Heart left ventricle (tissue), 16 donors: ENCODE data around the gene PPP3R1. TPM values are rescaled to one million over a fixed set of nuclear protein-coding genes. Genes with fewer than 3 reads are reported as not detected.

Experiments used
- ATAC-seq, 4 donors: fragments of 200-7000 bp; cut with Tn5 transposase; one replicate each; pipeline ENCODE4 v1.9.1; 2020 to 2022; ENCODE audit warnings: moderate library complexity in 4 of 4, mild to moderate bottlenecking in 3 of 4, moderate number of reproducible peaks in 1 of 4
- DNase-seq, 5 donors: peaks; one replicate each; pipeline ENCODE4 v3.0.0-alpha.2; 2020
- H3K27ac ChIP-seq, 12 donors: fragments of 200-600 bp; sonication (generic) in 4 of 12; one replicate each; pipeline versions ENCODE4 v1.5.0 to v1.8.0; 2016 to 2022; ENCODE audit warnings: mild to moderate bottlenecking in 2 of 12
- H3K27me3 ChIP-seq, 9 donors: fragments of 200-600 bp; sonication (generic) in 2 of 9; one replicate each; pipeline versions ENCODE4 v1.5.1 to v1.8.0; 2016 to 2022; ENCODE audit warnings: mild to moderate bottlenecking in 3 of 9
- H3K36me3 ChIP-seq, 9 donors: fragments of 200-600 bp; sonication (generic) in 2 of 9; one replicate each; pipeline versions ENCODE4 v1.5.0 to v1.8.0; 2018 to 2022; ENCODE audit warnings: mild to moderate bottlenecking in 2 of 9
- H3K4me1 ChIP-seq, 12 donors: fragments of 200-600 bp; sonication (generic) in 4 of 12; one replicate each; pipeline versions ENCODE4 v1.5.0 to v1.8.0; 2016 to 2022; ENCODE audit warnings: mild to moderate bottlenecking in 3 of 12
- H3K4me3 ChIP-seq, 12 donors: fragments of 200-600 bp; sonication (generic) in 4 of 12; one replicate each; pipeline versions ENCODE4 v1.5.0 to v1.8.0; 2017 to 2022; ENCODE audit warnings: mild to moderate bottlenecking in 9 of 12, moderate library complexity in 4 of 12
- H3K9me3 ChIP-seq, 12 donors: fragments of 200-600 bp; sonication (generic) in 4 of 12; one replicate each; pipeline versions ENCODE4 v1.5.0 to v1.8.0; 2016 to 2022; ENCODE audit warnings: mild to moderate bottlenecking in 1 of 12
- CTCF ChIP-seq, 12 donors: fragments of 200-600 bp; sonication (generic) in 4 of 12; IDR thresholded peaks; one replicate each; pipeline versions ENCODE4 v1.5.0 to v1.8.0; 2018 to 2022; ENCODE audit warnings: antibody characterized with exemption in 12 of 12, mild to moderate bottlenecking in 5 of 12
- POLR2A ChIP-seq, 2 donors: fragments of 450-650 bp; IDR thresholded peaks; one replicate each; pipeline ENCODE4 v1.6.1; 2017; ENCODE audit warnings: antibody characterized with exemption in 2 of 2, mild to moderate bottlenecking in 2 of 2, moderate library complexity in 2 of 2
- WGBS, 4 donors: extraction: QIAGEN DNeasy Blood & Tissue Kit in 2 of 4; methylation state at CpG; one replicate each; pipeline versions ENCODE4 v1.1.5 to v1.1.7; 2013 to 2018; 5-methylcytosine and 5-hydroxymethylcytosine counted together
- intact Hi-C, 10 donors: fragments of 100-400 bp; cut with DNase I; formaldehyde crosslinking; loops; one replicate each; pipeline versions ENCODE4 v1.11.1 to v1.14.2; 2022
- polyA plus RNA-seq, 2 donors: library from polyadenylated mRNA; stranded (reverse); fragments of 200-250 nt; gene quantifications; one replicate each; pipeline ENCODE4 v1.2.3, GENCODE V29; 2013
- total RNA-seq, 9 donors: library from RNA; depleted of rRNA in 2 of 9; stranded (reverse); fragments of >200 nt in 2 of 9; fragmentation: NEBNext Ultra II Directional in 3 of 9; extraction: Animal tissue kit (Norgen Biotek cat#: 25700) in 3 of 9; gene quantifications; one replicate each; pipeline versions ENCODE4 v1.1.0 to v1.2.4, GENCODE V29; 2016 to 2023
- donor health status: ischemic (EF 13 %, LVEDD 7.1; RV severe dilation, severe dysfunction).
- donor health status: healthy with polysubstance abuse.
- donor health status: DM: no; HTN: yes; CAD: no.
- donor health status: DM: no; HTN: no; CAD: no.
- donor health status: ischemic (EF 25% LVEDD 6.9; RV normal size, moderate dysfunction).
- donor health status: ischemic (EF 25% LVEDD 5.7; RV mildly dilated, moderate dysfunction).
- donor health status: healthy.
- donor health status: DM: yes; HTN: yes; CAD: no.
- donor health status: ischemic (EF 35%, LVEDD 5.7; RV mildly dilated, moderate dysfunction).
- donor health status: nonischemic (EF 11% LVEDD 7.7; RV severe dilation, severe dysfunction).
- donor health status: DM: yes; HTN: yes; CAD: no.
- donor health status: PGD.
- donor health status: ischemic (EF 29% LVEDD 5.4; RV normal size, mild dysfunction).
- donor health status: nonischemic (EF 23%, LVEDD 6.1; RV moderate dilation, normal function).

Gene PPP3R1
- total and polyA plus RNA-seq, 11 donors: 13.4 to 50.9 (median 35.1) TPM

DNA sequence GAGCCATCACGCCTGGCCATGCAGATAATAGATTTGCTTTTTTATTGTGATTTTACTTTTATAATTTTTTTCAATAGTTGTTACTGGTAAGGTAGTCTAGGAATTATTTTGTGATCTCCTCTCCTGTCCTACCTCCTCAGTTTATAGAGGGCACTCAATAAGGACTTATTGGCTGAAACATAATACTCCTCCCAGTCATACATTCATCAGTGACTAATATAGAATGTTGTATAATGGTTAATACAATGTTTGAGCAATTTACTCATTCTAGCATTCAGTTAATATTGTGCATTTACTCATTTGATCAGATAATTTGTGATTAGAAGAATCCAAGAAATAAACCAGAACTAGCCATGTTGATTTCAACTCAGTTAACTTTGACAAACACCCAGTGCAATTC, 25.8 kb upstream of the PPP3R1 start:
- ATAC-seq: no peak
- intact Hi-C loops: no loop called here

DNA sequence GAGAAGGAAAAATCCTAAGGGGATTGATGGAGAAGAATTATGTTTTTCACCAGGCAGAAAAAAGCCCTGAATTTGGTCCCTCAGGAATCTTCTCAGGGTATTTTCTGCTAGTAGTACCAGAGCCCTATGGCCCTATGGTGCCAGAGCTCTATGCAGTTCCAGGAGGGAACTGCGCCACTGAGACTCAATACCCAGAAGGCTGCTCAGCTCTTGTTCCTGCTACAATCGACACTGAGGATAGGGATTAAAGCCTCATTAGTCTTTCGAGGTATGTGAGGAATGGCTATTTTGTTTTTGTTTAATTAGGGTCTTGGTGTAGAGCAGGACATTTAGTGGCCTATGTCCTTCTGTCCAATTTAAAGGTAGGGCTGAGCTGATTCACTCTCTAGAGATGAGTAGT, 21.7 kb upstream of the PPP3R1 start:
- no peak overlapping the region for H3K27ac ChIP-seq
- H3K4me3 ChIP-seq: no peak overlapping the region
- H3K27me3 ChIP-seq: no peaks in the 10 kb centered on the region
- H3K4me1 ChIP-seq: peaks cover 0 to 19% (median 0%) of the 10 kb centered on the region in 12 donors
- no peaks in the 10 kb centered on the region for H3K36me3 ChIP-seq
- 58 to 70% (median 60%) methylated on average over 3 of the region's 3 CpGs for WGBS, 4 donors
- no peak for DNase-seq
- TF ChIP-seq POLR2A (IDR thresholded peaks at IDR 0.05): no peak
- TF ChIP-seq CTCF (IDR thresholded peaks at IDR 0.05): no peak
- intact Hi-C loops: no loop called here
- ATAC-seq: no peak
- H3K9me3 ChIP-seq: no peaks in the 10 kb centered on the region

More for the DNA sequence above, 25.8 kb upstream of the PPP3R1 start:
- TF ChIP-seq CTCF (IDR thresholded peaks at IDR 0.05) (no peak), POLR2A (IDR thresholded peaks at IDR 0.05) (no peak)
- Histone ChIP-seq H3K27me3 (no peaks in the 10 kb centered on the region), H3K9me3 (no peaks in the 10 kb centered on the region), H3K4me3 (no peak overlapping the region), H3K36me3 (no peaks in the 10 kb centered on the region), H3K4me1 (peaks cover 0 to 8% (median 0%) of the 10 kb centered on the region in 12 donors), H3K27ac (no peak overlapping the region)
- DNase-seq: no peak
- WGBS, 4 donors: 52 to 98% (median 97%) methylated on average over 1 of the region's 1 CpG

DNA sequence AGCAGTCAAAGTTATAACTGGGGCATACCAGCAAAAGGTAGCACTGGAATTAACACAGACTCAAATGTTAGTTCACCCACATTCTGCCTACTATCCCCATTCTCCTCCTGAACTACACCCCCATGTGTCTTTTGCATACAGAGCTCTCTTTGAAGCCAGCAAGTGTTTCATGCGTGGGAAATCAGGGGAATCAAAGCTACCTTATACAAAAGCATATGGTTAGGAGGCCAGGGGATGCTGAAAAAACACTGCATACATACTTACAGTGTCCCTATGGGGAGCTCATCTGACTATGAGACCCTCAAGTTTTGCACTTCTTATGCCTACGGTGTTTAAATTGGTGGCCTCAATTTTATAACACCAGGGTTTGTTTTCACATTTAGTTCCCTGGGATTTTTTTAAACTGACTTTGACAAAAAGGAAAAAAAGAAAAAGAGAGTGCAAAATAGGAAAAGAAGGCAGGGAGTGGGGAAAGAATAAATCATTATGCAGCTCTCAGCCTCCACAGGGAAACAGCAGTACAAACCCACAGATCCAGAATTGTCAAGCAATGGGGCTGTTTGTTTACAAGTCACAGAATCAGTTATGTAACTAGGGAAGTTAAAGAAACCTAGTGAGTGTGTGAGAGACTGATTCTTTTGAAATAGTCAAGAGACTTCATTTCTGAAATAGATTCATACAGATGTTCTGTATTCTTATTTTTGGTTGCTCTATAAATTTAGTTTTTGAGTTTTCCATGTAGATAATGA, 20.1 kb upstream of the PPP3R1 start:
- Histone ChIP-seq H3K9me3 (no peaks in the 10 kb centered on the region), H3K4me1 (peaks cover 0 to 19% (median 0%) of the 10 kb centered on the region in 12 donors), H3K27me3 (no peaks in the 10 kb centered on the region), H3K4me3 (no peak overlapping the region), H3K27ac (peak overlapping the region in 2 of 12 donors; percentile 3 to 8), H3K36me3 (no peaks in the 10 kb centered on the region)
- DNase-seq: no peak
- TF ChIP-seq POLR2A (IDR thresholded peaks at IDR 0.05) (no peak), CTCF (IDR thresholded peaks at IDR 0.05) (no peak)
- intact Hi-C loops: no loop called here
- ATAC-seq: no peak
- WGBS, 4 donors: 81 to 84% (median 82%) methylated on average over 2 of the region's 2 CpGs

GRCh38 chr2:68266655-68267054, 14.3 kb upstream of the PPP3R1 start:
- DNase-seq (no peak), ATAC-seq (no peak)
- Histone ChIP-seq H3K27ac (no peak overlapping the region), H3K9me3 (no peaks in the 10 kb centered on the region), H3K27me3 (no peaks in the 10 kb centered on the region), H3K4me1 (peaks cover 0 to 1% (median 0%) of the 10 kb centered on the region in 12 donors), H3K36me3 (no peaks in the 10 kb centered on the region), H3K4me3 (no peak overlapping the region)
- intact Hi-C loops: no loop called here
- WGBS, 4 donors: 89 to 100% (median 97%) methylated on average over 1 of the region's 1 CpG
- no peak for TF ChIP-seq POLR2A (IDR thresholded peaks at IDR 0.05)
- no peak for TF ChIP-seq CTCF (IDR thresholded peaks at IDR 0.05)
